GM18520 (cell line): ENCODE measurements around the gene AFDN.

Experiments used
- ATAC-seq: cut with Tn5 transposase; IDR thresholded peaks from one replicate; pipeline ENCODE4 v1.9.1; 2021; ENCODE audit not compliant: unreplicated experiment

Gene AFDN, protein sequence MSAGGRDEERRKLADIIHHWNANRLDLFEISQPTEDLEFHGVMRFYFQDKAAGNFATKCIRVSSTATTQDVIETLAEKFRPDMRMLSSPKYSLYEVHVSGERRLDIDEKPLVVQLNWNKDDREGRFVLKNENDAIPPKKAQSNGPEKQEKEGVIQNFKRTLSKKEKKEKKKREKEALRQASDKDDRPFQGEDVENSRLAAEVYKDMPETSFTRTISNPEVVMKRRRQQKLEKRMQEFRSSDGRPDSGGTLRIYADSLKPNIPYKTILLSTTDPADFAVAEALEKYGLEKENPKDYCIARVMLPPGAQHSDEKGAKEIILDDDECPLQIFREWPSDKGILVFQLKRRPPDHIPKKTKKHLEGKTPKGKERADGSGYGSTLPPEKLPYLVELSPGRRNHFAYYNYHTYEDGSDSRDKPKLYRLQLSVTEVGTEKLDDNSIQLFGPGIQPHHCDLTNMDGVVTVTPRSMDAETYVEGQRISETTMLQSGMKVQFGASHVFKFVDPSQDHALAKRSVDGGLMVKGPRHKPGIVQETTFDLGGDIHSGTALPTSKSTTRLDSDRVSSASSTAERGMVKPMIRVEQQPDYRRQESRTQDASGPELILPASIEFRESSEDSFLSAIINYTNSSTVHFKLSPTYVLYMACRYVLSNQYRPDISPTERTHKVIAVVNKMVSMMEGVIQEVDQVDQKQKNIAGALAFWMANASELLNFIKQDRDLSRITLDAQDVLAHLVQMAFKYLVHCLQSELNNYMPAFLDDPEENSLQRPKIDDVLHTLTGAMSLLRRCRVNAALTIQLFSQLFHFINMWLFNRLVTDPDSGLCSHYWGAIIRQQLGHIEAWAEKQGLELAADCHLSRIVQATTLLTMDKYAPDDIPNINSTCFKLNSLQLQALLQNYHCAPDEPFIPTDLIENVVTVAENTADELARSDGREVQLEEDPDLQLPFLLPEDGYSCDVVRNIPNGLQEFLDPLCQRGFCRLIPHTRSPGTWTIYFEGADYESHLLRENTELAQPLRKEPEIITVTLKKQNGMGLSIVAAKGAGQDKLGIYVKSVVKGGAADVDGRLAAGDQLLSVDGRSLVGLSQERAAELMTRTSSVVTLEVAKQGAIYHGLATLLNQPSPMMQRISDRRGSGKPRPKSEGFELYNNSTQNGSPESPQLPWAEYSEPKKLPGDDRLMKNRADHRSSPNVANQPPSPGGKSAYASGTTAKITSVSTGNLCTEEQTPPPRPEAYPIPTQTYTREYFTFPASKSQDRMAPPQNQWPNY (N-terminal part only)

GRCh38 chr6:167826896-167827582, at the start of gene AFDN:
Gene AFDN, plus strand, starts transcription at chr6:167826911. Its CDS starts 222 bp downstream, at chr6:167827133.
- peak; percentile 26 for ATAC-seq

GRCh38 chr6:167778497-167779128, 48.1 kb upstream of the AFDN start:
- no peak for ATAC-seq

DNA sequence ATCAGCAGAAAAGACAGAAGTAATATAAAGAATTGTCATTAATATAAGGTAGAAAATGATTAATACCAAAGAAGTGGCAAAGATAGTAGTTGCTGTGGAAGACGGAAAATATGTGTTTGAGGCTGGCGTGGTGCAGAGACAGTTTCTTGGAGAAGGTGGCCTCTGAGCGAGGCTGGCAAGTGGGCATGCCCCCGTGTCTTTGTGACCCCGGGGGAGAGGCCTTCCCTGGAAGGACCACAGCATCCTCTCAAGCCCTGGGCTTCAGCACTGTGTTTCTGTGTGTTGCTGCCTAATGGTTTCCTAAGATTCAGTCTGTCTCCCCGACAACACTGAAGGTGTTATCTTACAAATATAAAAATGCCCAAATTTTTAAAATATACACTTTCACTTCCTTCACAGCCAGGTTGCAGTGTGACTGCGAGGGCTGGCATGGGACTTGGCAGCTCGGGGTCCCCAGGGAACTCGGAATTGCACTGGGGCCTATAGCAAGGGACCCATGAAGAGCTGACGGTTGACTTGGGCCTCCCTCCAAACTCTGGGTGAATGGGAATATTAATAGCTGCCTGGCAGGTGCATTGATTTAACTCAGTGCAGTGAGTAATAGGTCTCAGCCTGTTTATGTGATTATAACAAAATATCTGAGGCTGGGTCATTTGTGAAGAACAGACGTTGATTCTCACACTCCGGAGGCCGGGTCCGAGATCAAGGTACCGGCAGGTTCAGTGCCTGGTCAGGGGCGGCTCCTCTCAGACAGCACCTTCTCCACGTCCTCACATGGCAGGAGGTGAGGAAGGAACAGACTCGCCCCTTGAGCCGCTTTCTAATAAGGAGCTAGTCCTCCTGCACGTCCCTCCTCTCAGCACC, 47.4 kb upstream of the AFDN start:
- no peak for ATAC-seq

DNA sequence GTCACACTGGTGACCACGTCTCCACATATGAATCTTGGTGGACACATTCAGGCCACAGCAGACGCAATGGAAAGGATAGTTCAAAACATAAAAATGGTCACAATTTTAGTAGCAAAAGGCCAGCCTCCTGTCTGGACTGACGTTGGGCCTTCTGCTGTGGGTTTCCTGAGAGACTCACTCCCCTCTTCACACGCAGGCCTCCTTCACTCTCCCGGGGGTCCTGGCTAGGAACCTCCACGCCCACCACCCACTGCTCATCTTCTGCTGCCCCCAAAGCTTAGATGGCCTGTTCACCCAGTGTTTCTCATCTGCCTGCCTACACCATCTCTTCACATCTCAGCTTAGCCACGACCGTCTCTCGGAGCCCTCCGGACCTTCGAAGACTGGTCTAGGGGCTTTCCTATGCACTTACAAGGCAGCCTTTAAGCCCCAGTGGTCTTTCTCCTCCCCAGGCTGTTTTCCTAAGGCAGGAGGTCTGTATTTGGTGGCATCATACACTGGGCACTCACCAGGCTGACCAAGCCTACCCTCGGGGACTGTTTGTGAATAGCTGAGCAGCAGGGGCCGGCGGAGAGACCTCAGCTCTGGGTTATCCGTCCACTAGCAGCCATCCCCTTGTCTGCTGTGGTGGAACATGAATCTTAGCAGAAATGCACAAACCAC, 46.6 kb upstream of the AFDN start:
- ATAC-seq, result no peak

- ATAC-seq, result no peak
Observed at GRCh38 chr6:167781066-167781767, 45.5 kb upstream of the AFDN start.

DNA sequence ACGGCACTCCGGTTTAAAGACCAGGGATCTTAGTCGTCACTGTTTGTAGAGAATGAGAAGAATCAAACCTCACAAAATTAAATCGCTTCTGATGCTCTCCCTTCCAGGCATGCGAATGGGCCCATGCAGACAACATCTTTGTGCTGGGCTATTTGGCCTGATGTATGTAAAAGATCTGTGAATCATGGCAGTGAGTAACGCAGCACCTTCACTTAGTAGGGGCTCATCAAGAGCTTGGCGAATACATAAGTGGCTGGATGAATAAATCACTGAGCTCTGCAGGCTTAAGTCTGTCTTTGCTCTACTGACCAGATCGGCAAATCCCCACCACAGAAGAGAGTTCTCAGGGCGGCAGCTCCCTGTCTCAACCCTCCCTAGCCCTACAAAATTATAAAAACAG, 44.8 kb upstream of the AFDN start:
- no peak for ATAC-seq

GRCh38 chr6:167782698-167783517, 43.8 kb upstream of the AFDN start:
- no peak for ATAC-seq

GRCh38 chr6:167786853-167787675, 39.6 kb upstream of the AFDN start:
- no peak for ATAC-seq

GRCh38 chr6:167787896-167788562, 38.7 kb upstream of the AFDN start:
- ATAC-seq, result no peak

DNA sequence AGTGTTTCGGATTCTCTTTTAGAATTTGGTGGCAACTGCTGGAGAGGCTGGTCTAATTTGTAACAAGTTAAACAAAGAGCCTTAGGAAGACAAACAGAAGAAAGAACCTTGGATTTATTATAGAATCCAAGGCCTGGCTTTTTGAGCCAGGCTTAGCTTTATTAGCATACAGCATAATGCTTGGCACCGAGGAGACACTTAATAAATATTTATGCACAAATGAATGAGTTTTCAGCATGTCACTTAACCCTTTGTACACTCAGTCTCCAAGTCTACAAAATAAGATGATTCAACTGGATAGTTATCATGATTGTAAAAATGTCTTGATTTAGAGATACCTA, 38.2 kb upstream of the AFDN start:
- ATAC-seq, result no peak

DNA sequence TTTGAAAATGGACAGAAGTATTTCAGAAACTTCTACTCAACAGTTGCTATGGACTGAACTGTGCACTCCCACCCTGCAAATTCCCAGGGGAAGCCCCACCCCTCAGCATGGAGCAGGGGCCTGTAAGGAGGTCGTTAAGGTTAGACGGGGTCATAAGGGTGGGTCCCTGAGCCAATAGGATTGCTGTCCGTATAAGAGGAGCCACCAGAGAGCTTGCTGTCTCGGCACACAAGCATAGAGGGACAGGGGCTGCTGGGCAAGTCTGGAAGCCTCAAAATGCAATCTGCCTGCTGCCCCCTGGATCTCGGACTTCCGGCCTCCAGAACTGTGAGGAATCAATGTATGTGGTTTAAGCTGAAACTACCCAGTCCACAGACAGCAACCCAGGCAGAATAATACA, 37.4 kb upstream of the AFDN start:
- ATAC-seq, result no peak

GRCh38 chr6:167791091-167791779, 35.5 kb upstream of the AFDN start:
- ATAC-seq, result no peak

DNA sequence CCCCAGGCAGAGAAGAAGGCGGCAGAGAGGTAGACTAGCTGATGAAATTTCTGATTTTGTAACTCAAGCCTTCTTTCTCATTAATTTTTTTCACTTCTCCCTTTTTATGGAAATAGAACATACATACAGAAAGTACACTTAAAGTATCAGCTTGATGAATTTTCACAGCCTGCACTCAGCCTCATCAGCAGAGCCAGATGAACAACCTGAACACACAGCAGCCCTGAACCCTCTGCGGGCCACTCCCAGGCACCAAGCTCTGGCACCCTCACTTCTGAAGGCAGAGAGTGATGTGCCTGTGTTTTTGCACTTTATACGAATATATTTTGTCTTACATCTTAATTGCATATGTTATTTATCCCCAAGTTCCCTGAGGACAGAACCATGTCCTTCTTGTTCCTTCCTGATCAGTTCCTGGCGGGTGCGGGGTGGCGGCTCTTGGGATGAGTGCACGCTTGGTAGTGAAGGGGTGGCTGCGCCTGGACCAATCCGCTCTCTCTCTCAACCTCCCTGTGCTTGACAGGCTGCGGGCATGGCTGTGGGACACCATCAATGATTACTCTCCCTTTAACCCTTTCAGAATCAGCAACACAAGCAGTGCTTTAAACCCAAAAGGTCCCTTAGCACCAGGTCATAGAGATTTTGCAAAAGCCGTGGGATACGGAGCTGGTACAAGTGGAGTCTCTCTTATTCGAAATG, 34.8 kb upstream of the AFDN start:
- ATAC-seq, result no peak

DNA sequence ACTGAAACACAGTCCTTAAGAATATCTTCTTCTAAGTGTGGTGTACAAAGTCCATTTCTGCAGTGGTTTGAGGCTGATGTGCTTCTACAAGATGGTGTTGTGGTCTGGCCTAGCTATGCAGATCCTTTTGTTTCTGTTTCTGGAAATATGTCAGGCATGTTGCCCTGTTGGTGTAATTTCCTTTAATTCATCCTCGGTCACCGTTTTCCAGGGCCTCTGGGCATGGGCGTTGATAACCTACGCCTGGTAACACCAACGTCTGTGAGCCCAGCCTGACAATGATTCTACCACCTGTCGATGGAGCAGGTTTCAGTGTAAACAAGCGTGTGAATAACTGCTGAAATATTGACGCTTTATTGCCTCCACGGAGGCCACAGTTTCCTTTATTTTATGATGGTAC, 33.3 kb upstream of the AFDN start:
- no peak for ATAC-seq
